HG02938 (cell line): Measurements from ENCODE around the gene WNT16.
"Not testable (repeated sequence)": the region's sequence is repeated elsewhere in the genome, so short reads cannot be mapped to it uniquely, and the experiment has no call there.

Experiments
- ATAC-seq: cut with Tn5 transposase; IDR thresholded peaks from one replicate; pipeline ENCODE4 v1.9.1; 2021; ENCODE audit warnings: mild to moderate bottlenecking, moderate library complexity; ENCODE audit not compliant: unreplicated experiment

Gene WNT16

DNA sequence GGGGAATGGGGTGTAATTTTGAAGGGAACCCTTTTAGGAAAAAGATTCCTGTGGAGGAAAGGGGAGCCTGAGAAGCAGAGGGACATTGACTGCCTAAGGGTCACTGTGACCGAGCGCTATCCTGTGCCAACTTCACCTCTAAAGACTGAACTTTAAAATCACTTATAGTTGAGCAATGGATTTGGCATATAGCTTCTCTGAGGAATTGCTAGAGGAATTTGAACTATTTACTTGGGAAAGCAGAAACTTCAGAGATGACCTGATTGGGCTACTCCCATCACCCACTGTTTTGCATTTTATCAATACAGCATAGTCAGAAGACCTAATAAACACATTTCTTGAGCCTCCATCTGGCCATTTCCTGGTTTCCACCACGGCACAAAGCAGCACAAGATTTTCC is 23.7 kb upstream of the WNT16 start:
- no peak for ATAC-seq

GRCh38 chr7:121306565-121306964 is 22.2 kb upstream of the WNT16 start:
- ATAC-seq = no peak

DNA sequence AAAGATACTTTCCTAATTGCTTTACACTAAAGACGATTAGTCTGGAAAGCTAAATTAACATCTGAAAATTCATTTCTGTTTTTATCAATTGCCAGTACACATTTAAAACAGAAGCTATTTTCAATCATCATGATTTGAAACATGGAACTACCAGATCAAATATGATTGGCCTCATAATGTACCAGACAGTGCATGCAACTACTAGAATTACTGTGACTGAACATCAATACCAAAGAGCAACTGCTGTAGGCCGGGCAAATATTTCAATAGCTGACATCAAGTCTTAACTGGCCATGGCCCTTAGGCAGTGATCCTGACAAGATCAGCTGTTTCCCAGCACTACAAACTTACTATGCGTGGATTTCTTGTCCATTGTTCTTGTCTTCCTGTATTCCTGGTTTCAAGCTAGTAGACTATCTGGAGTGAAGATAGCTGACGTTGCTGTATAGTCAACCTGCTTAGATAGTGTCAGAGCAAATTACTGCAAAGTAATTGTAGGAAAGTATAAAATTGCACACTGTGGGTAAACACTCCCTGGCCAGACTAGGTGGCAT is 21.7 kb upstream of the WNT16 start:
- no peak for ATAC-seq

DNA sequence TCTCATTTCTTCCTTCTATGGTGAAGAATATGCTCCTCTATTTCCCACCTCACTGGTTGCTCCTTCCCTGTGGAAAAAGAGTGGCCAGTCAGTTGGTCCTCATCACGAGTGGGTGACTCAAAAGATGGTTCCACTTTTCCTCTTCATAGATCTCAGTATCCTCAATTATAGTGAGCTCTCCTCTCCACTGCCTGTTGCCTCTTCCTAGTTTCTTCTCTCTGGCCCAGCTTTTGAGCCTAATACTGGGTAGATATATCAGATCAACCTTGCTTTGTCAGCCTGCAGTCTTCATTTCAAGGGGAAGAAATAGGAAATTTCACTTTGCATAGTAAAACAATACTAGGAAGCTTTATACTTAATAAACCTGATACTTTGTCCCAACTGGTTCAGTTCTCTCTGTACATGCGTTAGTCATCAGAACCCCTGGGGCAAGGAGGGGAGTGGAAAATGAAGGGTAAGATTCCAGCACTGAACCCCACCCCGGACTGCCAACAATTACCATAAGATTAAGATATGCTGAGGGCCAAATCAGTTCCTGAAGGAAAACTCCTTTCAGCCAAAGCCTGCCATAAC is 15.5 kb upstream of the WNT16 start:
- no peak for ATAC-seq

GRCh38 chr7:121313793-121314676 is 14.8 kb upstream of the WNT16 start:
- peak; percentile 92 for ATAC-seq

DNA sequence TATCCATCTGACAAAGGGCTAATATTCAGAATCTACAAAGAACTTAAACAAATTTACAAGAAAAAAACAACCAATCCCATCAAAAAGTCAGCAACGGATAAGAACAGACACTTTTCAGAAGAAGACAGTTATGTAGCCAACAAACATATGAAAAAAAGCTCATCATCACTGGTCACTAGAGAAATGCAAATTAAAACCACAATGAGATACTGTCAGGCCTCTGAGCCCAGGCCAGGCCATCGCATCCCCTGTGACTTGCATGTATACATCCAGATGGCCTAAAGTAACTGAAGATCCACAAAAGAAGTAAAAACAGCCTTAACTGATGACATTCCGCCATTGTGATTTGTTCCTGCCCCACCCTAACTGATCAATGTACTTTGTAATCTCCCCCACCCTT is 13.6 kb upstream of the WNT16 start:
- not testable (repeated sequence) for ATAC-seq

DNA sequence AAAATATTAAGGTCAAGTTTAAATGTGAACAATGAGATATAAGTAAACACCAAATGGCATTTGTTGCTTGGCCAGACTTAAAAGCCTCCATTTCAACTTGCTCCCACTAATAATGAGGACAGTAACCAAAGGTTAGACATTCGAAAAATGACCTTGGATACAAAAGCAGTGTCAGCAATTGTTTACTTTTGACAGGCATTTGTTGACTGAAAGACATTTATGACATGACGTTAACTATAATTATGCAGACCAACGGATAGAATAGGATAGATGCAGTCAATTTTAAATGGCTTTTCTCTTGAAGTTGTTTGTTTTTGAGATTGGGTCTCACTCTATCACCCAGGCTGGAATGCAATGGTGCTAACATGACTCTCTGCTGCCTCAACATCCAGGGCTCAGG is 6.3 kb upstream of the WNT16 start:
- ATAC-seq = no peak

GRCh38 chr7:121323515-121324302 is 5.1 kb upstream of the WNT16 start:
- ATAC-seq = no peak

GRCh38 chr7:121327671-121328070 is 1.1 kb upstream of the WNT16 start:
- ATAC-seq = no peak

DNA sequence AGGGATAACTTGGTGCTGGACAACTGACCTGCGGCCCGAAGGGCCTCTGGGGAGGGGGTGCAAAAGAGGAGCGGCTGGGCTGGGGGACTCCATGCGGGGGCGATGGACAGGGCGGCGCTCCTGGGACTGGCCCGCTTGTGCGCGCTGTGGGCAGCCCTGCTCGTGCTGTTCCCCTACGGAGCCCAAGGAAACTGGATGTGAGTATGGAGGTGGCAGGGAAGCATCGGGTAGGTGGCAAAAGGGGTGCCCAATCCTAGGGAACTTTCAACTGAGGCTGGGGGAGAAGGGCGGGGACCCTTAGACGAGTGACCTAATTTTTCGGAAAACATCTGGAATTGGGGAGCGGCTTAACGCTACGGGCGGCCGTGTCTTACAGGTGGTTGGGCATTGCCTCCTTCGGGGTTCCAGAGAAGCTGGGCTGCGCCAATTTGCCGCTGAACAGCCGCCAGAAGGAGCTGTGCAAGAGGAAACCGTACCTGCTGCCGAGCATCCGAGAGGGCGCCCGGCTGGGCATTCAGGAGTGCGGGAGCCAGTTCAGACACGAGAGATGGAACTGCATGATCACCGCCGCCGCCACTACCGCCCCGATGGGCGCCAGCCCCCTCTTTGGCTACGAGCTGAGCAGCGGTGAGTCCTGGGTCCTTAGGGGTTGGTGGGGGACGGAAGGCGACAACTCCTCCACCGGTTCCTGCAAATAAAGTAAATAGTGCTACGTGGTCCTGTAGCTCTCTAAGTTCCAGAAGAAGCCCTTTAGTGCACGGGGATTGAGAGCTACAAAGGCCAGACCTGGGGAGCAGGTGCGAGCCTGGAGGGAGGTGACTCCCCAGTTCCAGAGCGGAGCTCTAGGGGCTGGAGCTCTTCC is 622 bp downstream of the WNT16 start:
- ATAC-seq = peak; percentile 66

DNA sequence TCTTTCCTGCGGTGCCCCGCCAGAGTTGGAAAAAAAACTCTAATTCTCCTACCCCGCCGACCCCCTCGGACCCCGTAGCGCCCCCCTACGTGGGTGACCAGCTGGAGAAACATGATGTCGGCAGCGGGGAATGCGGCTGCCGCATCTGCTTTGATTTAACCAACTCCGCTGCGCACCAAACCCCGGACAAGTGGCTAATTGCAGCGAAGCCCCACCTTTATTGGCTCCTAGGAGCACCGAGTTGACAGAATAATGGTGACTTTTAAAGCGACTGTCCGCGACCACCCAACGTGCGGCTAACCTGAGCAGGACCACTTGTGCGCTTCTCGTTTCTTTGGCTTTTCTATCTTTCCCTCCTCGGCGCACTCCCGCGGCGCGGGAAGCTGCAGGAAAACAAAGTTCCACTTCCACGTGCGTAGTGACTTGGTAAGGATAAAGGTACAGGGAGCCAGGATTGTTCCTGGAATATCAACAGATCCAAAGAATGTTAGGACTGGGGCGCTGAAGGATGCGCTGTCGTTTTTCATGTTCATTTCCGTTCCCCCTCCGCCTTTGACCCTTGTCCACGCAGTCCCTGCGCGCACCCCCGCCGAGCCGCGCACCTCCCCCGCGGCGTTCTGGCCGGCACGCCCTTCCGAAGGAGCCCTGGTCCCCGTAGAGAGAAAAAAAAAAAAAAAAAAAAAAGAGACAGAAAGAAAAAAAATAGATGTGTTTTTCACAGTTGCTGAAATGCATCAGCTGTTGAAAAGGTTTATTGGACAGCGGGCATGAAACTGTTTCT is 1.4 kb downstream of the WNT16 start:
- ATAC-seq = peak; percentile 34

- no peak for ATAC-seq
These were observed 2.2 kb downstream of the WNT16 start for GRCh38 chr7:121331048-121331447.

GRCh38 chr7:121331574-121331973 is 2.8 kb downstream of the WNT16 start:
- no peak for ATAC-seq

GRCh38 chr7:121334376-121334775 is 5.6 kb downstream of the WNT16 start:
- ATAC-seq = no peak

DNA sequence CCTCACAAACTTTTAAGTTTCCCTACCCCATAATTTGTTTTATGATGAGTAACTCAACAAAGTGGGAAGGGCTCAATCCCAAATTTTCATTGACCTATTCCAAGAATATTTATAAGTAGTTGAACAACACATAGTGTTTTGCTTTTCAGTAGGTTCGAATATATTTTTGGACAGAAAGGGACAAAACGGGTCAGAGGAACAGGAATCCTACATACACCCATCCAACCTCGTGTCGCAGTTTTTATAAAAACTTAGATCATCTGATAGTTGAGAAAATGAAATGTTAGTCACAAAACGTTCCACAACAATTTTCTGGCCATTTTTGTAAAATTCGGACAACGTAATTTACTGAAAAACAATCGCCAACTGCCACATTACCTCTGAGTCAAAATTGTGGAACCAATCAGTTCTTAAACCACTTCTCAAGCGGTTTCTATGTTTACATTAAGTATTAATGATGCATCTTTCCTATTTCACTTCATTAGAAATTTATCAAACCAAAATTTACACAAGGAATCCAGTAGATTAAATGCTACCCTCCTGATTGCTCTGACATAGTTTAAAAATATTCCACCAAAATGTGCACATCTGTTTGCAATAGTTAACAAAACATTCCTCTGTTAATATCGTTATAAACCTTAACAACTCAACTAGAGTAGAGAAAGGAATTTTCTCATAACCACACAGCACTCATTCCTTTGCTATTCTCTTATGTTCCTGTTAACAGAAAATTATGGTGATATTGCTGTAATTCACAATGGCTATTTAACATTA is 6.3 kb downstream of the WNT16 start:
- no peak for ATAC-seq

- no peak for ATAC-seq
These were observed 7.8 kb downstream of the WNT16 start for GRCh38 chr7:121336579-121336978.

DNA sequence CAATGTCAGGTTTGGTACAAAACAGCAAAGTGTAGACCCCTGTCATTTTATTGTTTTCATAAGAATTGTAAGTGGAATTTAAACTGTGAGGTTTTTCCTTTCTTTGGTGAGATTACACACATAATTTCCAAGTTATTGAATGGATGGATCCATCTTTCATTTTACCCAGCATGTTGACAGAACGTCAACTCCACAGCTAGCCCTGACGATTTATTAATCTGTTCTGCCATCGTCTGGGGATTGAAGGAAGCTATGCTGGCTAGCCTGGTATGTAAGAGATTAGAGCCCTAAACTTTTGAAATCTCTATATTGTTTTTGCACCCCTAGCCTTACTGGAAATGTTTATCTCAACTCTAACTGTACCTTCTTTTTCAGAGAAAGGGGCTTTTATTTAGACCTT is 8.6 kb downstream of the WNT16 start:
- ATAC-seq = no peak

GRCh38 chr7:121339082-121339481 is 10.3 kb downstream of the WNT16 start:
- ATAC-seq = no peak

- no peak for ATAC-seq
These were observed 13.1 kb downstream of the WNT16 start for GRCh38 chr7:121341933-121342332.
